WTC11 (cell line): ENCODE data around the gene SLA2. TPM values are rescaled to one million over a fixed set of nuclear protein-coding genes. Genes with fewer than 3 reads are reported as not detected.

ENCODE experiments used
- ATAC-seq: fragments of 200-7000 bp; cut with Tn5 transposase; 2 replicates; pipeline ENCODE4 v1.10.0; 2021; ENCODE audit warnings: mild to moderate bottlenecking, moderate library complexity
- CTCF ChIA-PET: fragments of 300-600 bp; sonication (Branson Sonifier 250); formaldehyde crosslinking; loops from one replicate; lab custom pipeline; 2021; ENCODE audit warnings: antibody characterized with exemption; lab: Charles Lee
- POLR2A ChIA-PET: fragments of 350-600 bp; sonication (Branson Sonifier 250); formaldehyde crosslinking; loops from one replicate; lab custom pipeline; 2021; ENCODE audit warnings: antibody characterized with exemption; lab: Charles Lee
- DNase-seq: peaks from one replicate; pipeline ENCODE4 v3.0.0; 2021; ENCODE audit warnings: low spot score
- H3K27ac Mint-ChIP-seq: 2 replicates; pipeline ENCODE4 v1.8.0; 2021; ENCODE audit warnings: mixed read lengths
- H3K27me3 Mint-ChIP-seq: 2 replicates; pipeline ENCODE4 v1.8.0; 2021; ENCODE audit warnings: low read depth, mild to moderate bottlenecking, moderate library complexity, mixed read lengths
- H3K36me3 Mint-ChIP-seq: 2 replicates; pipeline ENCODE4 v1.8.0; 2021; ENCODE audit warnings: mixed read lengths
- H3K4me1 Mint-ChIP-seq: 2 replicates; pipeline ENCODE4 v1.8.0; 2022; ENCODE audit warnings: mixed read lengths
- H3K4me3 Mint-ChIP-seq: 2 replicates; pipeline ENCODE4 v1.8.0; 2021; ENCODE audit warnings: mild to moderate bottlenecking, moderate library complexity, mixed read lengths
- H3K9me3 Mint-ChIP-seq: 2 replicates; pipeline ENCODE4 v1.8.0; 2021; ENCODE audit warnings: mixed read lengths
- EMX1 ChIP-seq: fragments of 250-450 bp; sonication (Bioruptor Pico); IDR thresholded peaks from 2 replicates; pipeline ENCODE4 v1.8.0; 2021; ENCODE audit warnings: mild to moderate bottlenecking
- ETV6 ChIP-seq: sonication (generic); formaldehyde crosslinking; IDR thresholded peaks from 2 replicates; pipeline ENCODE4 v1.8.1; 2022; ENCODE audit warnings: mild to moderate bottlenecking, missing genetic modification reagents
- FOXJ3 ChIP-seq: sonication (generic); formaldehyde crosslinking; IDR thresholded peaks from 2 replicates; pipeline ENCODE4 v1.9.0; 2021; ENCODE audit warnings: missing genetic modification reagents, mild to moderate bottlenecking, borderline replicate concordance
- FOXK1 ChIP-seq: sonication (generic); formaldehyde crosslinking; IDR thresholded peaks from 2 replicates; pipeline ENCODE4 v1.8.0; 2022; ENCODE audit warnings: mild to moderate bottlenecking, moderate library complexity, missing genetic modification reagents
- FOXP1 ChIP-seq: sonication (generic); formaldehyde crosslinking; IDR thresholded peaks from 2 replicates; pipeline ENCODE4 v1.8.0; 2022; ENCODE audit warnings: missing genetic modification reagents, mild to moderate bottlenecking, moderate library complexity, borderline replicate concordance
- NFYB ChIP-seq: sonication (generic); formaldehyde crosslinking; conservative IDR thresholded peaks from 2 replicates; pipeline ENCODE4 v1.8.0; 2022; ENCODE audit warnings: low read depth, missing genetic modification reagents
- NR1H2 ChIP-seq: sonication (generic); formaldehyde crosslinking; IDR thresholded peaks from 2 replicates; pipeline ENCODE4 v1.9.0; 2021; ENCODE audit warnings: mild to moderate bottlenecking, moderate library complexity, missing genetic modification reagents
- NR3C1 ChIP-seq: sonication (generic); formaldehyde crosslinking; conservative IDR thresholded peaks from 2 replicates; pipeline ENCODE4 v1.8.1; 2023; ENCODE audit warnings: low read depth, mild to moderate bottlenecking, missing genetic modification reagents
- OVOL2 ChIP-seq: fragments of 250-450 bp; sonication (Bioruptor Pico); IDR thresholded peaks from 2 replicates; pipeline ENCODE4 v1.9.0; 2021; ENCODE audit warnings: mild to moderate bottlenecking, borderline replicate concordance
- PRRX2 ChIP-seq: fragments of 250-450 bp; sonication (Bioruptor Pico); IDR thresholded peaks from 2 replicates; pipeline ENCODE4 v1.8.0; 2021; ENCODE audit warnings: mild to moderate bottlenecking
- SOX15 ChIP-seq: fragments of 250-450 bp; sonication (Bioruptor Pico); IDR thresholded peaks from 2 replicates; pipeline ENCODE4 v1.9.0; 2021; ENCODE audit warnings: mild to moderate bottlenecking
- ZBTB21 ChIP-seq: sonication (generic); formaldehyde crosslinking; IDR thresholded peaks from 2 replicates; pipeline ENCODE4 v1.8.1; 2023; ENCODE audit warnings: mild to moderate bottlenecking, missing genetic modification reagents, borderline replicate concordance
- ZNF416 ChIP-seq: fragments of 250-450 bp; sonication (Bioruptor Pico); IDR thresholded peaks from 2 replicates; pipeline ENCODE4 v1.9.0; 2021; ENCODE audit warnings: mild to moderate bottlenecking, inconsistent platforms
- ZNF671 ChIP-seq: fragments of 250-450 bp; sonication (Bioruptor Pico); IDR thresholded peaks from 2 replicates; pipeline ENCODE4 v1.8.0; 2021; ENCODE audit warnings: mild to moderate bottlenecking
- total RNA-seq: library from RNA; stranded (reverse); gene quantifications from 3 replicates; pipeline ENCODE4 v1.2.3, GENCODE V29; 2021
- TF ChIP-seq, protein P1 (sequence below): sonication (generic); formaldehyde crosslinking; conservative IDR thresholded peaks from 2 replicates; pipeline ENCODE4 v1.8.1; 2023; ENCODE audit warnings: mild to moderate bottlenecking, low read depth, missing genetic modification reagents, moderate library complexity
- TF ChIP-seq, protein P2 (sequence below): fragments of 250-450 bp; sonication (Bioruptor Pico); IDR thresholded peaks from 2 replicates; pipeline ENCODE4 v2.1.2; 2022; ENCODE audit warnings: mild to moderate bottlenecking, moderate library complexity
- TF ChIP-seq, protein P3 (sequence below): sonication (generic); formaldehyde crosslinking; IDR thresholded peaks from 2 replicates; pipeline ENCODE4 v1.8.1; 2023; ENCODE audit warnings: mild to moderate bottlenecking, missing genetic modification reagents
- TF ChIP-seq, protein P4 (sequence below): fragments of 250-450 bp; sonication (Bioruptor Pico); IDR thresholded peaks from 2 replicates; pipeline ENCODE4 v1.8.0; 2021; ENCODE audit warnings: mild to moderate bottlenecking
- TF ChIP-seq, protein P5 (sequence below): fragments of 250-450 bp; sonication (Bioruptor Pico); conservative IDR thresholded peaks from 2 replicates; pipeline ENCODE4 v1.9.0; 2021; ENCODE audit warnings: mild to moderate bottlenecking
- TF ChIP-seq, protein P6 (sequence below): sonication (generic); formaldehyde crosslinking; IDR thresholded peaks from 2 replicates; pipeline ENCODE4 v1.8.1; 2023; ENCODE audit warnings: mild to moderate bottlenecking, missing genetic modification reagents, moderate library complexity
- TF ChIP-seq, protein P7 (sequence below): sonication (generic); formaldehyde crosslinking; IDR thresholded peaks from 2 replicates; pipeline ENCODE4 v1.8.0; 2023; ENCODE audit warnings: missing genetic modification reagents
- TF ChIP-seq, protein P8 (sequence below): fragments of 250-450 bp; sonication (Bioruptor Pico); IDR thresholded peaks from 2 replicates; pipeline ENCODE4 v1.9.0; 2021; ENCODE audit warnings: mild to moderate bottlenecking

SLA2 gene
- total RNA-seq, 1 experiment from 2014 or later = 0.17 TPM

DNA sequence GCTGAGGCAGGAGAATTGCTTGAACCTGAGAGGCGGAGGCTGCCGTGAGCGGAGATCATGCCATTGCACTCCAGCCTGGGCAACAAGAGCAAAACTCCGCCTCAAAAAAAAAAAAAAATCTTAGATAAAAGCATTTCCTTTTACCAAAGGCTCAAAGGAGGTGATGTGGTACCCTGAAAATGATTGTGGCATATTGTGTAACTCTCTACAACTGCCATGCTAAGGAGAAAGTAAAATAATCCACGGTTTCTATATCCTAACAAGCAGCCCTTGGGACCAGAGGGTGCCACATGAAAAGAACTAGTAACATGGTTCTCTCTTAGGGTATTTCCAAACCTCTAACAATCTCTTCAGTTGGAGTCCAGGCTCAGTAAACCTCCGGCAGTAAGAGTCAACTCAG is 38.8 kb upstream of the SLA2 start (continued):
- TF ChIP-seq NR3C1 (no peak), SOX15 (CRISPR knock-in tag) (no peak), OVOL2 (CRISPR knock-in tag) (no peak)
- TF ChIP-seq, protein P1, sequence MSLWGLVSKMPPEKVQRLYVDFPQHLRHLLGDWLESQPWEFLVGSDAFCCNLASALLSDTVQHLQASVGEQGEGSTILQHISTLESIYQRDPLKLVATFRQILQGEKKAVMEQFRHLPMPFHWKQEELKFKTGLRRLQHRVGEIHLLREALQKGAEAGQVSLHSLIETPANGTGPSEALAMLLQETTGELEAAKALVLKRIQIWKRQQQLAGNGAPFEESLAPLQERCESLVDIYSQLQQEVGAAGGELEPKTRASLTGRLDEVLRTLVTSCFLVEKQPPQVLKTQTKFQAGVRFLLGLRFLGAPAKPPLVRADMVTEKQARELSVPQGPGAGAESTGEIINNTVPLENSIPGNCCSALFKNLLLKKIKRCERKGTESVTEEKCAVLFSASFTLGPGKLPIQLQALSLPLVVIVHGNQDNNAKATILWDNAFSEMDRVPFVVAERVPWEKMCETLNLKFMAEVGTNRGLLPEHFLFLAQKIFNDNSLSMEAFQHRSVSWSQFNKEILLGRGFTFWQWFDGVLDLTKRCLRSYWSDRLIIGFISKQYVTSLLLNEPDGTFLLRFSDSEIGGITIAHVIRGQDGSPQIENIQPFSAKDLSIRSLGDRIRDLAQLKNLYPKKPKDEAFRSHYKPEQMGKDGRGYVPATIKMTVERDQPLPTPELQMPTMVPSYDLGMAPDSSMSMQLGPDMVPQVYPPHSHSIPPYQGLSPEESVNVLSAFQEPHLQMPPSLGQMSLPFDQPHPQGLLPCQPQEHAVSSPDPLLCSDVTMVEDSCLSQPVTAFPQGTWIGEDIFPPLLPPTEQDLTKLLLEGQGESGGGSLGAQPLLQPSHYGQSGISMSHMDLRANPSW (CRISPR knock-in tag) = no peak
- TF ChIP-seq, protein P2, sequence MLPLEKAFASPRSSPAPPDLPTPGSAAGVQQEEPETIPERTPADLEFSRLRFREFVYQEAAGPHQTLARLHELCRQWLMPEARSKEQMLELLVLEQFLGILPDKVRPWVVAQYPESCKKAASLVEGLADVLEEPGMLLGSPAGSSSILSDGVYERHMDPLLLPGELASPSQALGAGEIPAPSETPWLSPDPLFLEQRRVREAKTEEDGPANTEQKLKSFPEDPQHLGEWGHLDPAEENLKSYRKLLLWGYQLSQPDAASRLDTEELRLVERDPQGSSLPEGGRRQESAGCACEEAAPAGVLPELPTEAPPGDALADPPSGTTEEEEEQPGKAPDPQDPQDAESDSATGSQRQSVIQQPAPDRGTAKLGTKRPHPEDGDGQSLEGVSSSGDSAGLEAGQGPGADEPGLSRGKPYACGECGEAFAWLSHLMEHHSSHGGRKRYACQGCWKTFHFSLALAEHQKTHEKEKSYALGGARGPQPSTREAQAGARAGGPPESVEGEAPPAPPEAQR (CRISPR knock-in tag) = no peak

DNA sequence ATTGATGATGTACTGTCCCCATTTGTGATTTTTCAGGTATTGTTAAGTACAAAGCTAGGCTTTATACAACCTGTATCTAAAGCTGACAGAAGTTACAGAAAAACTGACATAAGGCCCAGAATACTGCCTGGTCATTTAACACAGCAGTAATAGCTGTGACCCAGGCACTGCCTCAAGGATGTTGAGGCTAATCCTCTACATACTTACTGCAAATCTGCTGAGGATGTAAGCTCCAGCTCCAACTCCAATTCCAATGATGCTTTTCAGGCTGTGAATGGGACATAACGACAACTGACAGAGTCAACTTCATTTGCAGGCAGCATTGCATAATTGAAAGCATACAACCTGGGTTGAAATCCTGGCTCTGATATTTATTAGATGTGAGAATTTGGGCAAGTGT is 36.3 kb upstream of the SLA2 start:
- TF ChIP-seq, protein P3, sequence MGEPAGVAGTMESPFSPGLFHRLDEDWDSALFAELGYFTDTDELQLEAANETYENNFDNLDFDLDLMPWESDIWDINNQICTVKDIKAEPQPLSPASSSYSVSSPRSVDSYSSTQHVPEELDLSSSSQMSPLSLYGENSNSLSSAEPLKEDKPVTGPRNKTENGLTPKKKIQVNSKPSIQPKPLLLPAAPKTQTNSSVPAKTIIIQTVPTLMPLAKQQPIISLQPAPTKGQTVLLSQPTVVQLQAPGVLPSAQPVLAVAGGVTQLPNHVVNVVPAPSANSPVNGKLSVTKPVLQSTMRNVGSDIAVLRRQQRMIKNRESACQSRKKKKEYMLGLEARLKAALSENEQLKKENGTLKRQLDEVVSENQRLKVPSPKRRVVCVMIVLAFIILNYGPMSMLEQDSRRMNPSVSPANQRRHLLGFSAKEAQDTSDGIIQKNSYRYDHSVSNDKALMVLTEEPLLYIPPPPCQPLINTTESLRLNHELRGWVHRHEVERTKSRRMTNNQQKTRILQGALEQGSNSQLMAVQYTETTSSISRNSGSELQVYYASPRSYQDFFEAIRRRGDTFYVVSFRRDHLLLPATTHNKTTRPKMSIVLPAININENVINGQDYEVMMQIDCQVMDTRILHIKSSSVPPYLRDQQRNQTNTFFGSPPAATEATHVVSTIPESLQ = no peak
- TF ChIP-seq ZNF416 (CRISPR knock-in tag) (no peak), ZBTB21 (CRISPR knock-in tag) (no peak), NR1H2 (CRISPR knock-in tag) (no peak)
- TF ChIP-seq, all 79 proteins: peak for 0
- Mint-ChIP-seq H3K27ac (no peak overlapping the region), H3K4me3 (no peak overlapping the region), H3K36me3 (peaks cover 26% of the 10 kb centered on the region), H3K9me3 (no peaks in the 10 kb centered on the region), H3K4me1 (peaks cover 9% of the 10 kb centered on the region), H3K27me3 (no peaks in the 10 kb centered on the region)
- ChIA-PET POLR2A (no interaction called here), CTCF (interaction anchor here (0.7 kb wide), 1 partner anchor 181 kb away, joined by 3 read pairs; a partner anchor contains a TSS)
- no peak for ATAC-seq
- DNase-seq = no peak

DNA sequence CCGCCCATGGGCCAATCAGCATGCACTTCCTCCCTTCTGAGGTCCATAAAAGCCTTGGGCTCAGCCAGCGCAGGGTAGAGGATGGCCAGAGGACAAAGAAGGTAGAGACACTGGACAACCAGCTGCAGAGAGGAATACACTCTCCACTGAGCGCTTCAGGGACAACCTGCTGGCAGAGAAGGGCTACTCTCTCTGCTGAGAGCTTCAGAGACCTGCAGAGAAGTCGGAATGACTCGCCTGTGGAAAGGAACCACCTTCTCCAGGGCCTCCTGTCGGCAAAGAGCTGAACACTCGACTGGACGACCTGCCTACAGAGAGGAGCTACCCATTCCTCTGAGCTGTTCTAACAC is 31.4 kb upstream of the SLA2 start:
- TF ChIP-seq, protein P4, sequence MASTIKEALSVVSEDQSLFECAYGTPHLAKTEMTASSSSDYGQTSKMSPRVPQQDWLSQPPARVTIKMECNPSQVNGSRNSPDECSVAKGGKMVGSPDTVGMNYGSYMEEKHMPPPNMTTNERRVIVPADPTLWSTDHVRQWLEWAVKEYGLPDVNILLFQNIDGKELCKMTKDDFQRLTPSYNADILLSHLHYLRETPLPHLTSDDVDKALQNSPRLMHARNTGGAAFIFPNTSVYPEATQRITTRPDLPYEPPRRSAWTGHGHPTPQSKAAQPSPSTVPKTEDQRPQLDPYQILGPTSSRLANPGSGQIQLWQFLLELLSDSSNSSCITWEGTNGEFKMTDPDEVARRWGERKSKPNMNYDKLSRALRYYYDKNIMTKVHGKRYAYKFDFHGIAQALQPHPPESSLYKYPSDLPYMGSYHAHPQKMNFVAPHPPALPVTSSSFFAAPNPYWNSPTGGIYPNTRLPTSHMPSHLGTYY (CRISPR knock-in tag) = 0 out of 2 replicates have a peak, but pooled peaks have one; percentile 41
- TF ChIP-seq, protein P5, sequence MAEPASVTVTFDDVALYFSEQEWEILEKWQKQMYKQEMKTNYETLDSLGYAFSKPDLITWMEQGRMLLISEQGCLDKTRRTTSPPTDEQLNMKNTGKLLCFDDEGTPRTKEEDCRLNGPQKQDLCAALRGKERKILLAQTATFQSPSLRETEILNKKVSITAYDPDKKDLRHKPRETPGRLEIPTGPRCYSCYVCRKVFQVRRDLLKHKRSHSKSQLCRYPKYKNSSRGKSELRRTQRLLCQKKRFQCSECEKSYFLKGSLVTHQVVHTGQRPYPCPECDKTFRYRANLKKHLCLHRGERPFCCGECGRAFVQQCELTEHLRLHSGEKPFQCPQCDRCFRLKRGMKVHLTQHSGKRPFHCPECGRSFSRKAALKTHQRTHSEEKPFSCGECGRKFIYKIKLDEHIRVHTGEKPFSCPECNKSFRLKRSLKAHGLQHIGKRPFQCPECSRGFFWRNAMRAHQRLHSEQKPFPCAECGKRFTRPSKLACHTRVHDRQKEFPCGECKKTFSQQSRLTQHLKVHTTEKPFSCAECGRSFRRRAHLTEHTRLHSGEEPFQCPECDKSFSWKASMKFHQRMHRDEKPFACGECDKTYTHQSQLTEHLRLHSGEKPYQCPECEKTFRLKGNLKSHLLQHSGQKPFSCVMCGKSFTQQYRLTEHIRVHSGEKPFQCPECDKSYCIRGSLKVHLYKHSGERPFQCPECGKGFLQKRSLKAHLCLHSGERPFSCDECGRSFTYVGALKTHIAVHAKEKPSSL (CRISPR knock-in tag) = no peak
- TF ChIP-seq, protein P6, sequence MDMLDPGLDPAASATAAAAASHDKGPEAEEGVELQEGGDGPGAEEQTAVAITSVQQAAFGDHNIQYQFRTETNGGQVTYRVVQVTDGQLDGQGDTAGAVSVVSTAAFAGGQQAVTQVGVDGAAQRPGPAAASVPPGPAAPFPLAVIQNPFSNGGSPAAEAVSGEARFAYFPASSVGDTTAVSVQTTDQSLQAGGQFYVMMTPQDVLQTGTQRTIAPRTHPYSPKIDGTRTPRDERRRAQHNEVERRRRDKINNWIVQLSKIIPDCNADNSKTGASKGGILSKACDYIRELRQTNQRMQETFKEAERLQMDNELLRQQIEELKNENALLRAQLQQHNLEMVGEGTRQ (CRISPR knock-in tag) = no peak
- TF ChIP-seq FOXJ3 (CRISPR knock-in tag) (no peak), ZNF671 (CRISPR knock-in tag) (0 out of 2 replicates have a peak, but pooled peaks have one; percentile 11), NFYB (CRISPR knock-in tag) (no peak), FOXK1 (CRISPR knock-in tag) (0 out of 2 replicates have a peak, but pooled peaks have one; percentile 20), ETV6 (CRISPR knock-in tag) (peak; percentile 18; the same call in 1 of the 2 replicates), FOXP1 (CRISPR knock-in tag) (no peak), PRRX2 (CRISPR knock-in tag) (0 out of 2 replicates have a peak, but pooled peaks have one; percentile 15), EMX1 (CRISPR knock-in tag) (0 out of 2 replicates have a peak, but pooled peaks have one; percentile 35), SOX15 (CRISPR knock-in tag) (no peak)
- TF ChIP-seq, protein P7, sequence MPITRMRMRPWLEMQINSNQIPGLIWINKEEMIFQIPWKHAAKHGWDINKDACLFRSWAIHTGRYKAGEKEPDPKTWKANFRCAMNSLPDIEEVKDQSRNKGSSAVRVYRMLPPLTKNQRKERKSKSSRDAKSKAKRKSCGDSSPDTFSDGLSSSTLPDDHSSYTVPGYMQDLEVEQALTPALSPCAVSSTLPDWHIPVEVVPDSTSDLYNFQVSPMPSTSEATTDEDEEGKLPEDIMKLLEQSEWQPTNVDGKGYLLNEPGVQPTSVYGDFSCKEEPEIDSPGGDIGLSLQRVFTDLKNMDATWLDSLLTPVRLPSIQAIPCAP = no peak
- TF ChIP-seq, protein P8, sequence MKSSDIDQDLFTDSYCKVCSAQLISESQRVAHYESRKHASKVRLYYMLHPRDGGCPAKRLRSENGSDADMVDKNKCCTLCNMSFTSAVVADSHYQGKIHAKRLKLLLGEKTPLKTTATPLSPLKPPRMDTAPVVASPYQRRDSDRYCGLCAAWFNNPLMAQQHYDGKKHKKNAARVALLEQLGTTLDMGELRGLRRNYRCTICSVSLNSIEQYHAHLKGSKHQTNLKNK = peak; percentile 87
- TF ChIP-seq, all 79 proteins: peak for 7
- DNase-seq = no peak
- H3K36me3 Mint-ChIP-seq = peaks cover 22% of the 10 kb centered on the region
- peak overlapping the region; percentile 86 for H3K4me3 Mint-ChIP-seq
- no peaks in the 10 kb centered on the region for H3K27me3 Mint-ChIP-seq
- peaks cover 10% of the 10 kb centered on the region for H3K4me1 Mint-ChIP-seq
- ChIA-PET CTCF (interaction anchor here (0.7 to 2.5 kb wide), 15 partner anchors 11 to 347 kb away, joined by 3 to 9 read pairs (median 4); partner anchors contain the start of gene NDRG3), POLR2A (interaction anchor here (0.6 to 2.1 kb wide), 8 partner anchors 11 to 1159 kb away, joined by 3 to 7 read pairs (median 3); partner anchors contain the start of genes DSN1, NDRG3 and TGIF2)
- ATAC-seq = no peak
- H3K9me3 Mint-ChIP-seq = no peaks in the 10 kb centered on the region
- H3K27ac Mint-ChIP-seq = peak overlapping the region; percentile 99
